DMS153 treated with DMSO at 0.1 percent for 48 hours (cell line): ENCODE results near the gene PAQR9.
"Not testable (repeated sequence)": the region's sequence is repeated elsewhere in the genome, so short reads cannot be mapped to it uniquely, and the experiment has no call there.

Experiments
- DNase-seq: peaks from one replicate; lab custom pipeline; 2025; ENCODE audit not compliant: unreplicated experiment; lab: John Stamatoyannopoulos, UW

PAQR9 gene, protein sequence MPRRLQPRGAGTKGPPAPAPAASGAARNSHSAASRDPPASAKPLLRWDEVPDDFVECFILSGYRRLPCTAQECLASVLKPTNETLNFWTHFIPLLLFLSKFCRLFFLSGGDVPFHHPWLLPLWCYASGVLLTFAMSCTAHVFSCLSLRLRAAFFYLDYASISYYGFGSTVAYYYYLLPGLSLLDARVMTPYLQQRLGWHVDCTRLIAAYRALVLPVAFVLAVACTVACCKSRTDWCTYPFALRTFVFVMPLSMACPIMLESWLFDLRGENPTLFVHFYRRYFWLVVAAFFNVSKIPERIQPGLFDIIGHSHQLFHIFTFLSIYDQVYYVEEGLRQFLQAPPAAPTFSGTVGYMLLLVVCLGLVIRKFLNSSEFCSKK

DNA sequence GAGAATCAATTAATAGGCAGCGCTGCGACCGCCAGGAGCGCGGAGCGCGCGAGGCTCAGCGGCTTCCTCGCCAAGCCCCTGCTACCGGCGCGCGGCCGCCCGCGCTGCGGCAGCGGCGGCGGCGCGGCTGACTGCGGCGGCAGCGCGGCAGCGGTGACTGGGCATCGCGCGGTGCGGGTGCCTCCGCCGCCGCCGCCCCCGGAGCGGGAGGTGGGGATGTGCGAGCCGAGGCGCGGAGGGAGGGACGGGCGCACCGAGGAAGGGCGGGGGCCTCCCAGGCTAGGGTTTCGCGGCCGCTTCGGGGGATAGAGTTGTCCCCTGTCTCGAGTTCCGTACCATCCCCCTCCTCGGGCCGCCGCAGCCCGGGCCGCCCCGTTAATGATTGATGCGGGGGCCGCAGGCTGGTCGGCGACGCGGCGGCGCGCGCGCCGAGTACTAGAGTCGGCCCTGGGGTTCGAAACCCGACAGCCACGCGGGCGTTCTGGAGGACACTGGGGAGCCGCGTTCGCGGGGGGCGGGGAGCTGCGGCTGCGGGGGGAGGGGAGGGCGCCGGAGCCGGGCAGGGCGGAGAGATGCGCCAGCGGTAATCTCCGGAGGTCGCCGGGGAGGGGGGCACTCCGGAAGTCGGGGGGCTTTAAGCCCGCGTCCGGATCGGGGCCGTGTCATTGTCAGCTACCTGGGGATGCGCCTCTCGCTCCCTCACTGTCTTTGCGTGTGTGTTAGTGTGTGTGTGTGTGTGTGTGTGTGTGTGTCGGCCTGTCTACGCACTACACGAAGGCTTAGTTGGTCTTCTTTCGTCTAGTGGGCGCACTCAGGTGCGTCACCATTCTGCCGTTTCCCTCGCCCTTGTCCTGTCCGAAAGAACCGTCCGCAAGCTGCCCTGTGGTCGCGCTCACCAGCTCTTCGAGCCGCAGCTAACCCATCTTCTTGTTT lies at the start of gene PAQR9:
TSS of gene PAQR9 (minus strand) at position 159 of the 933 bp plus-strand sequence. CDS start 338 bp downstream, outside the sequence.
- no peak for DNase-seq

DNA sequence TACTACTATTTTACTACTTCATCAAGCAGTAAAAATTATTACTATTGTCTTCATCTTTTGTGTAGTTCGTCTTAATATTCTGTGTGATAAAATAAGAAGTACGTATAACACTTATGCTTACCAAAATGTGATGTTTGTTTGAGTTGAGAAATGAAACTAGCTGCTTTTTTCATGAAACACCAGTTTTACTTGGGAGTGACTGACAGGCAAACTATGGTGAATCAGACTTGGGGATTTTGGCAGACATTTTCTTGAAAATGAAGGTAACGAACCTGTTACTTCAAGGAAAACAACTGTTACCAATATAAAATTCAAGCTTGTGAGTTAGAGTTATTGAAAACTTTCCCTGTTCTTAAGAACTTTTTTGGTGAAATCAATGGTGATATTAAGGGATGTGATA lies 48.2 kb upstream of the PAQR9 start:
- no peak for DNase-seq

DNA sequence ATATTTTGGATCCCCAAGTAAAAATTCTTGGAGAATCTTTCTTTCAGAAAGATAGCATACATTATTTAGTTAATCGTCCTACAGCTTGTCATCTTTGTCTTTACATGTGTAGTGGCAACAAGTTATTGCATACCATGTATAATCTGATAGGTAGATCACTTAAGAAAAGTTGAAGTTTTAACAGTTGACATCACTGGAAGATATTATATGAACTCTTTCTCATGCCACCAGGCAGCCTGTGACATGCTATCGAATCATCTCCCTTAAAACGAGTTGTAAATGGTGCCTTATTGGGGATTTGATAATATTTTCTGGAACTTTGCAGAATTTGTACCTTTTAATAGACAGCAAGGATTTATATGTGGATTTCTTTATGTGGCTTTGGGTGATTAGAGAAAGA lies 46.5 kb upstream of the PAQR9 start:
- DNase-seq, result no peak

DNA sequence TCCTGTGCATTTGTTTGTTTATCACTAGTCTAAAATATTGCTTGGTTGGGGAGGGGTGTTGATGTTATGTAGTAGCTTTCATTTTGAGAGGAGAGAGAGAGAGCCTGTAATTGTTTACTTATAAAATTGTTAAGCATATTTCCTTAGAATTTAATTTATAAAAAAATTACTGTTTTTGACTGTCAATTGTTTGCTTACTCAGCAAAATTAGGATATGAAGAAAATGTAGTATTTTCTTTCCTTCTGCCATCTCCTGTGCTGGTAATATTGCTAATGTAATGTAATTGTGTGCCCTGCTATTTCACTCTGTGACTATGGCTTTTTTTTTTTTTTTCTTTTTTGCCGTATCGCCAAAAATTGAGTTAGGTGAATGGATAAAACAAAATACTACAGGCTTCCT lies 41.3 kb upstream of the PAQR9 start:
- no peak for DNase-seq

DNA sequence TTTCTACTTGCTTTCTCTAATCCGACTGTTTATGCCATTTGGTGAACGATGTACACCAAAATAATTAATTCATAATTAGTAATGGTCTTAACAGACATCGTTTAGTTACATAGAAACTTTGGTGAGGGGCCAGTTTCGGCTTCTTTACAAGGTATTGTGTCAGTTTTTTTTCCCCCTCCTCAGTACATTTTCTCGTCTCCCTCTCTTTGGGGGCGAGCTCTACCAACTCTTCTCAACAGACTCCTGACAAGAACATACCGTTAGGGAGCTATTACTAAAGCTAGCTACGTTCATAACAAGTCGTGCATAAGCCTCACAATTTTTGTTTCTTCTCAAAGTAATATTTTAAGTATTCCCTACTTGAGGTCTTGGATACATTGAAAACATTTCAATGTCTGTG lies 39.3 kb upstream of the PAQR9 start:
- no peak for DNase-seq

DNA sequence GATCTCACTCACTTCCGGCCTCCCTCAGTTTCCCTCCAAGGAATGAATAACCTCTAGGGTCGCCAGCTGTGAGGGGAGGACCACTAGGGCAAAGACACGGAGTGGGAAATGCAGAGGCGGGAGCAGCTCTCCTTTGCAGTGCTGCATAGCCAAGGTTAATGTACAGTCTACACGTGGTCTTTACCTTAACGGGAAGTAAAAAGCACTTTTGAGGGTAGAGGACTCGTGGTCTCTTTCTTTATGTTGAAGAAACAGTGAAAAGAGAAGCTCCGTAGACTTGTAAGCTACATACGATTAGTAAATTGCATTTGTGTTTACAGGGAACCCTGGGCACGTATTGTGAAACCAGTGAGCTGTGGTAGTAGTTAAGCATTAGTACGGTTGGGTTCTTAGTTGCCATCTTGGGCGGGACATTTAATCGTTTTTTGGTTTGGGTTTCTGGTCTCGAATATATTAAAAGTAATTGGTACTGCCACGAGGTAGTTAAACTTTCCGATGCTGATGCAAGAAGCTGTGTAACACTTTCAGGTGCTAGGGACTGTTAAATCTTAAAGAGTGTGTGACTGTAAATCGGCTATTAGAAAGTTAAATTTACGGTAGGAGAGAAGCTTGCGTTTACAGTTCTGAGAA lies 38.7 kb upstream of the PAQR9 start:
- DNase-seq, result no peak

DNA sequence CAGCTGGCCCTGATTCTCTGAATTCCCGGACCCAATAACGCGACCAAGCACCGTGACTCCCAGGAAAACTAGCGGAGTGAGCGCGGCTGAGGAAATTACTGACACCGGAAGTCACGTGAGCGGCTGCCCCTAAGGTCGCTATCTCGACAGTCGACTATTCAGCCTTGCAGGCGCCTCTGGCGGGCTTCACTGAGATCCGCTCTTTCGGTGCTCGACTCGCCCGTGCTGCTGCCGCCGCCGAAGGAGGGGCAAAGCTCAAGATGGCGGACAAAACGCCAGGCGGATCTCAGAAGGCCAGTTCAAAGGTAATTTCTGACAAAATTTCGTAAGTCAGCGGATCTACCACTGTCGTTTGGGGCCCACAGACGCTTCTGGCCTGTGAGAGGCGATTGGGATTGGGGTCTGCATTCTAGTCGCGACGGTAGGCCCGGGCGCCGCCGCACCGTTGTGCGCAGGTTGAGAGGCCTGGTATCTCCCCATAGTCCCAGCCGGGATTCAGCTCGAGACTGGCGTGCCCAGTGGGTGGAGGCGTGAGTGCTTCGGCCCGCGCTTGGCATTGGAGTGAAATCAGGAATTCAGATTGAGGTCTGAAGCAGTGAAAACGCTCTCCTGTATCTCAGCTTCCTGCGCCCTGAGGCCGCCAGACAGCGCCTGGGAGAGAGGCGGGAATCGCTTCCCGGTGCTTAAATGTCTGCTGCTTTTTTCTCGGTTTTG lies 38.1 kb upstream of the PAQR9 start, which contains the start of gene U2SURP:
TSS of gene U2SURP (plus strand) at position 202 of the 714 bp plus-strand sequence. CDS start at position 261, 59 bp downstream.
- DNase-seq, result peak; percentile 93

DNA sequence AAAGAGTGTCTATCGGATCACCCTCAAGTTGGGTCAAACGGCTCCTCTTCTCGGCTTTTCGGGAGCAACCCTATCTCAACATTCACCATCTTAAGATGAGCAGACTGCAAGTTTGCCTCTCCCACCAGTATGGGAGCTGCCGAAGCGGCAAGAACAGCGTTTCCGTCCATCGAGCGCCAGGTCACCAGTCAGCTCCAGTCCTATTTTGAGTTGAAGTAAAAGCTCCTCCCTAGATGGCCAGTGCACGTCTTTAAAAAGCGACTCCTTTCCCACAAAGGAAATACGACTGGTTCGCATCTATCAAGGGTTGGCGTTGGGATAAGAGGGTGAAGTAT lies 37.5 kb upstream of the PAQR9 start:
- peak; percentile 93 for DNase-seq

DNA sequence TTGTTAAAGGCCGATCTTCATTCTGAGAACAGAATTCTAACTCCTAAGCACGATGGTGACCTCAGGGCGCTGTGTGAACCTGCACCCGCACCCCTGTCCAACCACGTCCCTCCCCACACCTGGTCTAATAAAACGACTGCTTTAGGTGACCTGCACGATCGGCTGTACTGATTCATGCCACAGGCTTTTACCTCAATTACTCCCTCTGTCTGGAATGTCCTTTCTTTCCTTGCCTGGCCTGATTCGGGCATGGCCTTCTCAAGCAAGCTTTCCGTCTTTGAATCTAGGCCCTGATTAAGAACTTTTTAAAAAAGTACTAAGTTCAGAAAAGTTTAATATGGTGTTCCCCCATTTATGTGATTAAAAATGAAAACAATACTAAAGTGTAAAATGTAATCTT lies 37.1 kb upstream of the PAQR9 start:
- DNase-seq, result peak; percentile 31

DNA sequence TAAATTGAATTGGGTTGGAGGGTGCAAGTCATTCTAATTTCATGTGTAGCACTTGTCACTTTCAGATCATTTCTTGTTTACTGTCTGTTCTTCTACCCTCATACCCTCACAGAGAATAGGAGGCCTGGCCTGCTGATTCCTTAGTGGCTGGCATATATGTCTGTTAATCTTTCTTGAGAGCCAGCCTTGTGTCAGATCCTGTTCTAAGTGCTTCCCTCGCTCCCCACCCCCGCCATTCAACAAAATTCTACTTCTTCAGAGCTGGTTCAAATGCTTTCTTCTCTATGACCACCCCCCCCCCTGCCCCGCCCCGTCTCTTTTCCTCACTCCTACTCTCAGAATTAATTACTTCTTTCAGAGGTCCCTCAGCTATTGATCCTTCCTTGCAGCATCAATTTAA lies 36.4 kb upstream of the PAQR9 start:
- no peak for DNase-seq

DNA sequence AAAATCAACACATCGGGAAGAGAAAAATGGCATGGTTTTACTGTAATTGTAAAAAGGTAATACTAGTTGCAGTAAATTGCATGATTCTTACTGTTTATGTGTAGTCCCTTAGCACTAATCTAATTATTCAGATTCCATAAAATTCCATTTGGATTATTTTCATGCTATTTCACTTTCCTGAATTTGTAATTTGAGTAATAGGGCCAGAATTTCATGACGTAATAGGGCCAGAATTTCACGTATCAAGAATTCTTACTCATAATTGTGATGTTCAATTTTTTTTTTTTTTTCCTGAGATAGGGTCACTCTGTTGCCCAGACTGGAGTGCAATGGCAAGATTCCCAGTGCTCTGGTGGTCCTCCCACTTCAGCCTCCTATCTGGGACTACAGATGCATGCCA lies 35.0 kb upstream of the PAQR9 start:
- no peak for DNase-seq

DNA sequence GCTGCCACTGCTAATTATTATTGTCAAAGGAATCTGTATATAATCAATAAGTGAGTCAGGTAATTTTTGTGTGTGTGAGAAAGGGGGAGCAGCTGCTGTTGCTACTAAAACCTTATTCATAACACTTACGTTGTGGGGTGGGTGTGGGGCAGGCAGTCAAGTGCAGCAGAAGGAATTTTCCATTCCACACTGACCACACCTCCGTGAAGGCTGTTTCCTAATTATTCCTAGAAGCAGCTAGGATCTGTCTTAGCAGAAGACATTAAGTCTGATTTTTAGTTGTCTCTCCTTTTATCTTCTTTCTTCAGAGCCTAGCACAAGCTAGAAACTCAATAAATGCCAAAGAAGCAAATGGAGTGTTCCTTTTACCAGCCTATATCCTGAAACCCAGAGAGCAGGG lies 33.9 kb upstream of the PAQR9 start:
- DNase-seq, result no peak

DNA sequence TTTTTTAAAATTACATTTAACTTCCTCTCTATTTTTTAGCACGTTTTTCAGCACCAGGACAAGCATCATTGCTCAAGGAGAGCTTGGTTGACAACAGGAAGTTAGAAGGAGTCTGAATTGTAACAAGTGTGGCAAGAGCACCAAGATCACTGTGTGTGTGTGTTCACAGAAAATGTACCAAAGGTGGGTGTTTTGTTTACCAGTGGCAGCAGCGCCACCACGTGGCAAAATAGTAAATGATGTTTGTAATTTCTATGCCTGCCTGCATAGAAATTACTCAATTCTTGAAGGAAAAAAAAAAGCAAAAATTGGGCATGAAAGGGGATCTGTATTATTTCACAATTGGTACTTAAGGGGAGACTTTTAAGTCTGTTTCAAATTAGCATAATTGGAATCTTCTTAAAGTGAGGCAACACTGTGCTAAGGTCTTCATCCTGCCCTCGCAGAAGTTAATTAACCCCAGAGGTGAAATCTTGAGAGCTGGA lies 30.5 kb upstream of the PAQR9 start:
- DNase-seq, result peak; percentile 19

DNA sequence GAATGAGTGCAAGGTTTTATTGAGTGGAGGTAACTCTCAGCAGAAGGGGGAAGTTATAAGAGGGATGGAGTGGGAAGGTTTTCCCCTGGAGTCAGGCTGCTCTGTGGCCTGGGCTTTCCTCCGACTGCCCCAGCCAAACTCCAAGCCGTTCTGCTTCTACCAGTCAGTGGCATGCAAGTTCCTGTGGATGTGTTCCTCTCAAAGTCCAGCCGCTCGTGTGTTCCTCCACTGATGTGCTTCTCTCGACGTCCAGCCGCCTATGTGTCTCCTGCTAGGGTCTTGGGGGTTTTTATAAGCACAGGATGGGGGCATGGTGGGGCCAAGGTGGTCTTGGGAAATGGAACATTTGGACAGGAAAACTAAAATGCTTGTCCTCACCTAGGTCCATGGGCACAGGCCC lies 28.8 kb upstream of the PAQR9 start:
- DNase-seq, result no peak

DNA sequence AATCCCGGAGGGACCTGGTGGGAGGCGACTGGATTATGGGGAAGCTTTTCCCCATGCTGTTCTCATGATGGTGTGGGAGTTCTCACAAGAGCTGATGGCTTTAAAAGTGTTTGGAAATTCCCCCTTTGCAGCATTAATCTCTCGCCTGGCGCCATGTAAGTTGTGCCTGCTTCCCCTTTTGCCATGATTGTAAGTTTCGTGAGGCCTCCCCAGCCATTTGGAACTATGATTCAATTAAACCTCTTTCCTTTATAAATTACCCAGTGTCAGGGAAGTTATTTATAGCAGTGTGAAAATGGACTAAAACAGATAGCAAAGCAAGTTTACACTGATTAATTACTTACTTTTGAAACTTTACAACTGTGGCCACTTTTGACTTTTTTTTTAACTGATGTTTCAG lies 27.2 kb upstream of the PAQR9 start:
- no peak for DNase-seq

DNA sequence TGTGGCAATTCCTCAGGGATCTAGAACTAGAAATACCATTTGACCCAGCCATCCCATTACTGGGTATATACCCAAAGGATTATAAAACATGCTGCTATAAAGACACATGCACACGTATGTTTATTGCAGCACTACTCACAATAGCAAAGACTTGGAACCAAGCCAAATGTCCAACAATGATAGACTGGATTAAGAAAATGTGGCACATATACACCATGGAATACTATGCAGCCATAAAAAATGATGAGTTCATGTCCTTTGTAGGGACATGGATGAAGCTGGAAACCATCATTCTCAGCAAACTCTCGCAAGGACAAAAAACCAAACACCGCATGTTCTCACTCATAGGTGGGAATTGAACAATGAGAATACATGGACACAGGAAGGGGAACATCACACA lies 25.4 kb upstream of the PAQR9 start:
- DNase-seq, result not testable (repeated sequence)

DNA sequence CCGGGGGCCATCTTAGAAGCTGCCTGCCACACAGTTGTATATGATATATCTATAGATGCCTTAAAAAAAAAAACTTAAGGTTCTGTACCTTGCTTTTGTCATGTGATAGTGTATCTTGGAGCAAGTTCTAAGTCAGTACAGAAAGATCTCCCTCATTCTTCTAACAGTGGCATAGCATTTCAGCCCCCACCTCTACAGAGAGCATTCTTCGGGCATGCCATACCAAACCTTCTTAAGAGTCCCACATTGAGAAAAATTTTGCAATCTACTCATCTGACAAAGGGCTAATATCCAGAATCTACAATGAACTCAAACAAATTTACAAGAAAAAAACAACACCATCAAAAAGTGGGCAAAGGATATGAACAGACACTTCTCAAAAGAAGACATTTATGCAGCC lies 24.7 kb upstream of the PAQR9 start:
- DNase-seq, result not testable (repeated sequence)

DNA sequence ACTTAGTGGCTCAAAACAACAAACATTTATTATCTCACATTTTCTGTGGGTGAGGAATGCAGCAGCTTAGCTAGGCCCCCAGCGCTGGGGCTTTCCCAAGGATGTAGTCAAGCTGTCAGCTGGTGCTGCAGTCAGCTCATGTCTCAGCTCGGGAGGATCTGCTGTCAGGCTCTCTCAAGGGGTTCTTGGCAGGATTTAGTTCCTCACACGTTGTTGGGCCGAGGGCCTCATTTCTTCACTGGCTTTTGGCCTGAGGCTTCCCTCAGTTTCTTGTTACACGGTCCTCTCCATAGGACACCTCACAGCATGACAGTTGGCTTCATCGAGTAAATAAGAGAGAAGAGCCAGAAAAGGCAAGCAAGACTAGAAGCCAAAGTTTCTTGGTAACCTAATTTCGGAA lies 24.2 kb upstream of the PAQR9 start:
- DNase-seq, result no peak

DNA sequence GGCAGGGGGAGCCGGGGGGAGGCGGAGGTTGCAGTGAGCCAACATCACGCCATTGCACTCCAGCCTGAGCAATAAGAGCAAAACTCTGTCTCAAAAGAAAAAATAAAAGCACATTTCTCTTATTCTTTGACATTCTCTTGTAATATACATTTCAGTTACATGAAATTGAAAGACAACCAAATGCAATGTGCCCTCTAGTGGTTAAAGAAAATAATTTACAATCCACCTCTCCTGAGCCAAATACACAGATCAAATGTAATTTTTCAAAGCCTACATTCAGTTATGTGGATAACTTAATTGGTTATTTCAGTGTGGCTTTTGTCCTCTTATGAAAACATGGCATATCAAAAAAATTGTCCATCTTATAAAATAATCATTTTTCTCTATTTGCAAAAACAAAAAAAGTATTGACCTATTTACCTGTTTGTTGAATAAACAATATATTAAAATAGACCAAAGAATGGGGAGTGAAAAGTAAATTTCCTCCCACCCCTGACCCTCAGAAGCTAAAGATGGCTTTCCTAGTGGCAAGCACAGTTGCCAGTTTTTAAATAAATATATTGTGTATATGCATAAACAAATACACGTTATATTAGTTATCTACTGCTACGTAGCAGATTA lies 23.7 kb upstream of the PAQR9 start:
- peak; percentile 39 for DNase-seq

DNA sequence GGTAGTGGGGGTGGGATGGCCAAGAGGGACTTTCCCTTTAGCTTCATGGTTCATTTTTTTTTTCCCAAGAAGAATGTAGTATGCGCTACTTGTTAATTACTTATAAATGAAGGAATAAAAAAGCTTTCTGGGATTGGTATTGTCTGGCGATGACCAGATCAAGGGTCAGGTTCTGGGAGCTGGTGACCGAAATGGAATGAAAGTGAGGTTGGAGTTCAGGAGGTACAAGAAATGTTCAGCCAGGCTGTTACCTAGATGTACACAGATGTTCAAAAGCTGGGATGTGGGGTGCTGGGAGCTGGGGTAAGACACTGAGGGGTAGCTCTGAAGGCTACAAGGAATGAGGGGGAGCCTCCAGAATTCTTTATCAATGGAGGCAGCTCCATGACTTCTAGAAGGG lies 20.8 kb upstream of the PAQR9 start:
- no peak for DNase-seq
